Mesothelial cell of epicardium (in vitro differentiated cells): ENCODE measurements around the gene GPALPP1. TPM values are rescaled to one million over a fixed set of nuclear protein-coding genes. Genes with fewer than 3 reads are reported as not detected.
A peak's percentile ranks its signal among the peaks of the same experiment; 100 is the strongest.
"Not testable (repeated sequence)": the region's sequence is repeated elsewhere in the genome, so short reads cannot be mapped to it uniquely, and the experiment has no call there.

Source experiments
- DNase-seq, 2 experiments: peaks; one replicate each; pipeline ENCODE4 v3.0.0; 2021; ENCODE audit warnings: low spot score in 2 of 2; ENCODE audit not compliant: unreplicated experiment in 2 of 2
- H3K27ac Mint-ChIP-seq: 2 replicates; pipeline ENCODE4 v1.8.0; 2021; ENCODE audit warnings: mixed read lengths
- H3K27me3 Mint-ChIP-seq: 2 replicates; pipeline ENCODE4 v1.8.0; 2021; ENCODE audit warnings: low read depth, mixed read lengths
- H3K36me3 Mint-ChIP-seq: 2 replicates; pipeline ENCODE4 v1.8.0; 2021; ENCODE audit warnings: mixed read lengths
- H3K4me1 Mint-ChIP-seq: 2 replicates; pipeline ENCODE4 v1.8.0; 2021; ENCODE audit warnings: mixed read lengths
- H3K4me3 Mint-ChIP-seq: 2 replicates; pipeline ENCODE4 v1.8.0; 2021; ENCODE audit warnings: mild to moderate bottlenecking, moderate library complexity, mixed read lengths
- H3K9me3 Mint-ChIP-seq: 2 replicates; pipeline ENCODE4 v1.8.0; 2021; ENCODE audit warnings: mixed read lengths
- total RNA-seq: library from RNA; stranded (reverse); gene quantifications from 3 replicates; pipeline ENCODE4 v1.2.1, GENCODE V29; 2021
- TF ChIP-seq, protein P1 (sequence below): fragments of 200-600 bp; sonication (generic); IDR thresholded peaks from one replicate; pipeline ENCODE4 v1.5.0; 2021; ENCODE audit warnings: antibody characterized with exemption; ENCODE audit not compliant: unreplicated experiment

The GPALPP1 gene
- 33.6 to 35.0 TPM (median 33.7 TPM) in 3 replicates for total RNA-seq

DNA sequence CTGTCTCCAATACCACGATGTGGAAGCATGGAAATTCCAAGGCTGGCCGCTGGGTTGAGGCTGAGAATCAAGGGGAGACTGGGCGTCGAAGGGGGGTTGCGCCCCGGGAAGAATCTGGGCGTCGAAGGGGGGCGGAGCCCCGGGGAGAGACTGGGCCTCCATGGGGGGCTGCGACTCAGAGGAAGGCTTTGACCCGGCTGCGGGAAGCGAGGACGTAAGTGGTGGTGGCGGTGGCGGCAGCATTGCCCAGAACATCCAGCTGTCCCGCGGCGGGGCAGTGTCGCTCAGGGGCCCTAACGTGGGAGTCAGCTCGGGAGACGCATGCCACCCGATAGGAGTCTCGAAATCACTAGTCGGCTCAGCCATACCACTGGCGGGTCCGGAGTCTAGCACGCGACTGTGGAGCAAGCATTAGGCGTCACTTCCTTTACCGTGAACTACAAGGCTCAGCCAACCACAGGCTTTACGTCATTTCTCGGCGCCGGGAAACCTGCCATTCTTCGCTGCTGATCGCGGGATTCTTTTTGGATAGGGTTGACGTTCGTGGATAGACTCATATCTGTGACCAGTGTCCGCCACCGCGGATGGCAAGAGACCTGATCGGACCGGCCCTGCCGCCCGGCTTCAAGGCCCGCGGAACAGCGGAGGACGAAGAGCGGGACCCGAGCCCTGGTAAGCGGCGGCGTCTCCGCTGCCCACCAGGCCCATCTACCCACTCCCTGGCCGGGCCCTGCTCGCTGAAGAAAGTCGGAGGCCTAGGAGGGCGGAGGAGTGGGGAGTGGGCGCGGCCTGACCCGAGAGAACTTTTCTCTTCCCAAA, at the start of gene GPALPP1, which contains the start of gene NUFIP1:
GPALPP1 (plus strand) TSS at position 468 of the 819 bp plus-strand sequence; CDS start at position 585, 117 bp downstream.
NUFIP1 (minus strand) TSS at position 401 of the 819 bp plus-strand sequence; CDS start at position 366, 35 bp downstream.
- Mint-ChIP-seq H3K27me3 (no peaks in the 10 kb centered on the region), H3K36me3 (peaks cover 8% of the 10 kb centered on the region), H3K27ac (peak within 1 kb of the TSS; percentile 99), H3K9me3 (no peaks in the 10 kb centered on the region), H3K4me3 (peak within 1 kb of the TSS; percentile 99), H3K4me1 (peaks cover 36% of the 10 kb centered on the region)
- peak; percentile 81 to 93 for DNase-seq
- TF ChIP-seq, protein P1, sequence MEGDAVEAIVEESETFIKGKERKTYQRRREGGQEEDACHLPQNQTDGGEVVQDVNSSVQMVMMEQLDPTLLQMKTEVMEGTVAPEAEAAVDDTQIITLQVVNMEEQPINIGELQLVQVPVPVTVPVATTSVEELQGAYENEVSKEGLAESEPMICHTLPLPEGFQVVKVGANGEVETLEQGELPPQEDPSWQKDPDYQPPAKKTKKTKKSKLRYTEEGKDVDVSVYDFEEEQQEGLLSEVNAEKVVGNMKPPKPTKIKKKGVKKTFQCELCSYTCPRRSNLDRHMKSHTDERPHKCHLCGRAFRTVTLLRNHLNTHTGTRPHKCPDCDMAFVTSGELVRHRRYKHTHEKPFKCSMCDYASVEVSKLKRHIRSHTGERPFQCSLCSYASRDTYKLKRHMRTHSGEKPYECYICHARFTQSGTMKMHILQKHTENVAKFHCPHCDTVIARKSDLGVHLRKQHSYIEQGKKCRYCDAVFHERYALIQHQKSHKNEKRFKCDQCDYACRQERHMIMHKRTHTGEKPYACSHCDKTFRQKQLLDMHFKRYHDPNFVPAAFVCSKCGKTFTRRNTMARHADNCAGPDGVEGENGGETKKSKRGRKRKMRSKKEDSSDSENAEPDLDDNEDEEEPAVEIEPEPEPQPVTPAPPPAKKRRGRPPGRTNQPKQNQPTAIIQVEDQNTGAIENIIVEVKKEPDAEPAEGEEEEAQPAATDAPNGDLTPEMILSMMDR: peak; percentile 20

DNA sequence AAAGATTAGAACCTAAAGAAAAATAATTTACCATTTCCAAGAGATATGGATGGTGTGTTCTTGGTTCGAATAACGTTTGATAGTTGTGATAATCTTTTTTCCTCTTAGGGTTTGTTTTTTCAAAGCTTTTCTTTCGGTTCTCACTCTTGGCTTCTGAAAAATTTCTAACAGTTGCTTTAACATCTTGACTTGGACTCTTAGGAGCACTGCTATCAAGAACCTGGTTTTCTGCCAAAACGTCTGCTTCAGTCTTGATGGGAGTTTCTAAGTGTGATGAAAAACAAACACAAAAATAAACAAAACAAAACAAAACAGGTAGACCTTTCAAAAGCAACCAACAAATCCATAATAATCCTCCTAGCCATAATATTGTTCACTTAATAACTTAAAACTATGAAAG, 45.9 kb upstream of the GPALPP1 start:
- not testable (repeated sequence) for H3K9me3 Mint-ChIP-seq, H3K27me3 Mint-ChIP-seq, DNase-seq, H3K27ac Mint-ChIP-seq, H3K4me1 Mint-ChIP-seq, H3K4me3 Mint-ChIP-seq, H3K36me3 Mint-ChIP-seq

- Mint-ChIP-seq H3K27me3 (no peaks in the 10 kb centered on the region), H3K4me3 (no peak overlapping the region), H3K36me3 (peaks cover 15% of the 10 kb centered on the region), H3K9me3 (no peaks in the 10 kb centered on the region), H3K4me1 (peaks cover 24% of the 10 kb centered on the region), H3K27ac (no peak overlapping the region)
- TF ChIP-seq, protein P1: no peak
- DNase-seq: no peak
Measured at GRCh38 chr13:44951184-44951583, 38.2 kb upstream of the GPALPP1 start.

DNA sequence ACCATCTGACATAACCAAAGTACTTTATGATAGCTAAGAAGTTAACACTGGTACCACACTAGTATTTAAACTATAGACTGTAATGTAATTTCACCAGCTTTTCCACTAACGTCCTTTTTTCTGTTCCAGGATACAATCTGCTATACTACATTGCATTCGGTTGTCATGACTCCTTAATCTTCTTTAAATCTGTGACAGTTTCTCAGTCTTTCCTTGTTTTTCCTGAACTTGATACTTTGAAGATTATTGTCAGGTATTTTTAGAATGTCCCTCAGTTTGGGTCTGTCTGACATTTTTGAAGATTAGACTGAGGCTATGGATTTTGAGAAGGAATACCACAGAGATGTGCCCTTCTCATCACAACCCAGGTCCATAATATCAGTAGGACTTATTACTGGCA, 36.7 kb upstream of the GPALPP1 start:
- H3K27me3 Mint-ChIP-seq: no peaks in the 10 kb centered on the region
- TF ChIP-seq, protein P1: no peak

DNA sequence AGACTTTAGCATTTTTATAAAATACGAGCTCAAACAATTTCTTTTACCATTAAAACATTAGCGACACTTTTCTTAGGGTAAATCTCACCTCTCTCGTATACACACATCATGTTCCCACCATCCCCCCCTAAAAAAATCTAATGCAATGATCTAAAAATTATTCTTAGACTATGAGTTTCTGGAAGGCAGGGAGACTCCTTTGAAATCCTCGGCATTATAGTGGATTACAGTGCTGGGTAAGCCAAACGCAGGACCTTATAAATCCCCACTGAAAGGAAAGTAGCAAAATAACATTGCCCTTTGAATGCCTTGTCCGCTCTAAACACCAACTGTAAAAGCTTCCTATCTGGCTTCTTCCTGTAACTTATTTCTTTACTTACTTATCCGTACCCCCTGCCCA, 35.1 kb upstream of the GPALPP1 start:
- no peaks in the 10 kb centered on the region for H3K27me3 Mint-ChIP-seq
- no peak for DNase-seq
- no peaks in the 10 kb centered on the region for H3K9me3 Mint-ChIP-seq
- TF ChIP-seq, protein P1: no peak
- no peak overlapping the region for H3K4me3 Mint-ChIP-seq
- H3K36me3 Mint-ChIP-seq: peaks cover 13% of the 10 kb centered on the region
- H3K27ac Mint-ChIP-seq: peak overlapping the region; percentile 44
- peaks cover 24% of the 10 kb centered on the region for H3K4me1 Mint-ChIP-seq

More for the DNA sequence above, 36.7 kb upstream of the GPALPP1 start:
- no peaks in the 10 kb centered on the region for H3K9me3 Mint-ChIP-seq
- H3K36me3 Mint-ChIP-seq: peaks cover 15% of the 10 kb centered on the region
- peaks cover 24% of the 10 kb centered on the region for H3K4me1 Mint-ChIP-seq
- no peak for DNase-seq
- H3K4me3 Mint-ChIP-seq: no peak overlapping the region
- no peak overlapping the region for H3K27ac Mint-ChIP-seq

GRCh38 chr13:44955406-44955805, 33.9 kb upstream of the GPALPP1 start:
- DNase-seq: no peak
- Mint-ChIP-seq H3K9me3 (no peaks in the 10 kb centered on the region), H3K36me3 (peaks cover 12% of the 10 kb centered on the region), H3K4me1 (peaks cover 24% of the 10 kb centered on the region), H3K27ac (no peak overlapping the region), H3K27me3 (no peaks in the 10 kb centered on the region), H3K4me3 (no peak overlapping the region)
- TF ChIP-seq, protein P1: no peak
